NAMALWA (cell line): ENCODE measurements around the gene NR6A1.
A peak's percentile ranks its signal among the peaks of the same experiment; 100 is the strongest.

ENCODE experiments used
- DNase-seq: peaks from one replicate; pipeline ENCODE4 v3.0.0-alpha.2; 2015; ENCODE audit warnings: low spot score

NR6A1 gene

DNA sequence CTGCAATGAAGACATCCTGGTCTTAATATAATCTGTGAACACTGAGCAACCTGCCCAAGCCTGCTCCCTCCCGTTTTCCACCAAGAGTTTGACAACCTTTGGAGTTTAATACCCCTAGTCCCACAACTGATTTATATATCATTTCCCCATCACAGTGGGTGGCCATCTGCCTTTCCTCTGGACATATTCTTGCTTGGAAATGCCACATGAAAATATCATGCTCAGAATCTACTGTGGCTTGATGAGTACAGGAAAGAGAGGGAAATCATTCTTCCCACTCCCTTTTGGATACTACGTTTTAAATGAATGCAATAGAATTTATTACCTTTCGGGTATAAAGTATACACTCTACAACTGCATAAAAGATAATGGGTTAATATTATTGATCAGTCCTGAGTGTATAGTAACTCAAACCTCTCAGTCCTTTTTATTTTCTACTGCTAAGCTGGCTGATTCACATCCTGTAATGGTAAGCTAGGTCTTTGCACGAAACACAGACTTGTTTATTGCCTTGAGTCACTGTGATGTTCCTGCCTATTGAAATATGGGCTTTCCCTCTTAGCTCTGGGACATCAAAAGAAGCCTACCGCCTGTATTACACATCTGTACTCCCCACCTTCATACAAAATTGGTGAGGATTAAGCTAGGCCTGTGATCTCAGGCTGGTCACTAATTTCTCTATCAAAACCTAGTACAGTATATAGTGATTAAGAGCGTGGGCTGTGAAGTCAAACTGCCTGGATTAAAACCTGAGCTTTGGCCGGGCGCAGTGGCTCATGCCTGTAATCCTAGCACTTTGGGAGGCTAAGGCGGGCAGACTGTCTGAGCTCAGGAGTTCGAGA is 196.4 kb downstream of the NR6A1 start:
- DNase-seq = no peak

- no peak for DNase-seq
Measured at GRCh38 chr9:124570942-124571666, 200.0 kb downstream of the NR6A1 start.

- DNase-seq = no peak
Measured at GRCh38 chr9:124569942-124570341, 201.2 kb downstream of the NR6A1 start.

DNA sequence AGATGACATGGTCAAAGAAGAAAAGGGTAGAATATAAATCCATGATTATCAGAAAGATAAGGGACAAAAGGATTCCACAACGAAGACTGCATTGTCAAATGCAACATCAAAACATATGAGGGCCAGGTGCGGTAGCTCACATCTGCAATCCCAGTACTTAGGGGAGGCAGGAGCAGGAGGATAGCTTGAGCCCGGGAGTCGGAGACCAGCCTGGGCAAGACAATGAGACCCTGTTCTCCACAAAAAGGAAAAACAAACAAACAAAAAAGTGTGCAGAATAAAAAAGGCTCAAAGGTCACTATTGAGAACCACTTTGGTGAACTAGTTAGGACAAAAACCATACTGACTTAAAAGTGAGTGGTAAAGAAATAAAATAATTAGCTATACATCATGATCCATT is 203.7 kb downstream of the NR6A1 start:
- no peak for DNase-seq

- no peak for DNase-seq
Measured at GRCh38 chr9:124562328-124562727, 208.8 kb downstream of the NR6A1 start.

- no peak for DNase-seq
Measured at GRCh38 chr9:124559871-124560270, 211.2 kb downstream of the NR6A1 start.

DNA sequence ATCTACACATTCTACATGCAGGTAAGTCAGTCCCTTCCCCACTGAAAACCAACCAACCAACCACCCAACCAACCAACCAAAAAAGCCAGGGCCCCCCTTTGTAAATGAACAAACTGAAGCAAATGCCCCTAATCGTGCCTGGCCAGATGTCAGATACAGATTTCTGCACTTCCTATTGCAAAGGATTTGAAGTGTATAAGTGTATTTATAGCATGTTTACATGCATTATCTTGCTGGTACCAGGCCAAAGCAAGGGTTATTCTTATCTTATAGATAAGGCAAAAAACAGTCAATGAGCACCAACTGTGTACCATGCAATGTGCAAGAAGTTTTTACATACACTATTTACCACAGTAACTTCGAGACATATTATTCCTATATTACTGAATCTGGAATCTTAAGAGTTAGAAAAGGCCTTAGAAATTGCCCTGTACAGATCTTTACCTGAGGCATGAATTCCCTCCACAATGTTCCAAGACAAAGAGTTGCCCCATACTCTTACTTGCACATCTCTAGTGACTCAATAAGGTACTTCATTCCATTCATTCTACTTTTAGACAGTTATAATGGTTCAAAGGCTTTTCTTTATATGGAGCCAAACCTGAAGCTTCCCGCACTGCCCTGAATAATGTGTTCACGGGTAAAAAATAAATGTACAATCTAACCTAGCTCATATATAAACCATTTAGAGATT is 212.2 kb downstream of the NR6A1 start:
- no peak for DNase-seq

DNA sequence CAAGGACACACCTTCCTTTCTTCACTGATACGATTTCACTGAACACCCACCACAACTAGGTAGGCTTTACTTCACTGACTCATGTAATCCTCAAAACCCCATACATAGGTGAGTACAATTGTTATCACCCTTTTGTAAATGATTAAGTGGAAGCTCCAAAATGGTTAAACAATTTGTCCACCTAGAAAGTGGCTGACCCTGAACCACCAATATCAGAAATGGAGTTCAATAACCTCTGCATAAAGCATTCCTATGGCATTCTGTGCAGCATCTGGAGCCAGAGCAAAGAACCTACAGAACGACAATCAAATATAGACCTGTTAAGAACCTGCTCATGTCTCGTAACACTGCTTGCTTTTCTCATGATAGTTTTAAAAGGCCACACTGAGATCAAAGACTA is 213.2 kb downstream of the NR6A1 start:
- DNase-seq = no peak

GRCh38 chr9:124555043-124555442 is 216.1 kb downstream of the NR6A1 start:
- DNase-seq = no peak

DNA sequence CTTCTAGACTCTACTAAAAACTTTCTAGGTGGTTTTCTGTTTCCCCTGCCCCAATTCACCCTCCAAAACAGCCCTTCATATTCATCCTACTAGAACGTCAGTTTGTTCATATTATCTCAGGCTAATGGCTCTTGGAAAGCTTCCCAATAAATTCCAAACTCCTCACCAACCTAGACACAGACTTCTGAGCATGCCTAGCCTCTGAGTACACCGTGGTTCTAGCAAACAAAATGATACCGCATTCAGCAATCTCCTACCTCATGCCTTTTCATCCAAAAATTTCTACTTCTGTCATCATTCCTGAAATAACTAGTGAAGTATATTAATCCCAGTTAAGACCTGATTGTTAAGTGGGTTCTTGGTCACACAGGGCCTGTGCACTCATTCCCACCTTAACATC is 217.4 kb downstream of the NR6A1 start:
- DNase-seq = no peak

GRCh38 chr9:124552273-124552605 is 218.9 kb downstream of the NR6A1 start:
- DNase-seq = no peak

- DNase-seq = peak; percentile 69
Measured at GRCh38 chr9:124551472-124552272, 219.4 kb downstream of the NR6A1 start.

DNA sequence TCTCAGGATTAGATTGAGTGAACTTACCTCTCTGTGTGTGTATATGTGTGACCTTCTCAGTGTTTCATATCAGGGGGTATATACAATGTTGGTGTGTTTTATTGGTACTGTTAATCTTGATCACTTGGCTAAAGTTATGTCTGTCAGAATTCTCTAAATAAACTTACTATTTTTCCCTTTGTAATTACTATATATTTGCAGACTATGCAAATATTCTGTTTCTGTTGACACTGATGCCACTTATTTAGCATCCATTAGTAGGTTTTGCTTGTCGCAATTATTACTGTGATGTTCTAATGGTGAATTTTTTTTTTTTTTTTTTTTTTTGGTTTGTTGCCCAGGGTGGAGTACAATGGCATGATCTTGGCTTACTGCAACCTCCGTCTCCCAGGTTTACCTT is 221.0 kb downstream of the NR6A1 start:
- DNase-seq = no peak

- no peak for DNase-seq
Measured at GRCh38 chr9:124549016-124549415, 222.1 kb downstream of the NR6A1 start.

DNA sequence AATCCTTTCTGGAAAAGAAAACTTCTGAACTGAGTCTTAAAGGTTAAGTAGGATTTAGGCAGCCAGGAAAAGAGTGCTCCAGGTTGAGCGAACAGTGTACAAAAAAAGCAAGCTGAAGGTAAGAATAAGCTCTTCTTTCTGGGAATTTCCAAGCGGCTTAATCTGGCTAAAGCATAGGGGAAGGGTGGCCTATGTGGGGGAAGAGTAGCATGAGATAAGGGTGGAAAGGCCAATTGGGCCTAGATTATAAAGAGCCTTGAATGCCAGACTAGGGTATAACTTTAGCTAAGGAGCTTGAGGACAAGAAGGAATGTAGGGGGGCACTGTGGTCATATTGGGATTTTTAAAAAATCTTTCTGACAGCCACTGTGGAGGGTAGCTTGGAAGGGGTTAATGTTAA is 226.6 kb downstream of the NR6A1 start:
- no peak for DNase-seq

- DNase-seq = no peak
Measured at GRCh38 chr9:124541824-124542223, 229.3 kb downstream of the NR6A1 start.

GRCh38 chr9:124537926-124538325 is 233.2 kb downstream of the NR6A1 start:
- no peak for DNase-seq

GRCh38 chr9:124535846-124536245 is 235.3 kb downstream of the NR6A1 start:
- DNase-seq = no peak

DNA sequence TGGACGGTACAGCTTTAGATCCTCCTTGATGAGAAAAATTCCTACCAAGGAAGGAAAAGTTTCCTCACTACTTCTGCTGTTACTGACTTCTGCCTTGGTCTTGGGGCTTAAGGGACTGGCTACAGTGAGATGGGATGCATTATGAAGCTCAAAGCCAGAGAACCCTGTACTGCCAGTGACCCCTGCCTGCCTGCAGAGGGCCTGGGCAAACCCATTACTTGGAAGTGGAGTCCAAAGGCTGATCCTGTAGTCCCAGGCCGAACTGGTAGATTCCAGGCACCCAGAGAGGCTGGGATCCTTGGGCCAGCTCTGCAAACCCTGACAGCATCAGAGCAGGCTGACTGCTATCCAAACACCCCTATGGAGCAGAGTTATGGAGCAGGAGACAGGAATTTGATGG is 238.2 kb downstream of the NR6A1 start:
- DNase-seq = no peak

GRCh38 chr9:124531115-124531514 is 240.0 kb downstream of the NR6A1 start:
- DNase-seq = no peak

DNA sequence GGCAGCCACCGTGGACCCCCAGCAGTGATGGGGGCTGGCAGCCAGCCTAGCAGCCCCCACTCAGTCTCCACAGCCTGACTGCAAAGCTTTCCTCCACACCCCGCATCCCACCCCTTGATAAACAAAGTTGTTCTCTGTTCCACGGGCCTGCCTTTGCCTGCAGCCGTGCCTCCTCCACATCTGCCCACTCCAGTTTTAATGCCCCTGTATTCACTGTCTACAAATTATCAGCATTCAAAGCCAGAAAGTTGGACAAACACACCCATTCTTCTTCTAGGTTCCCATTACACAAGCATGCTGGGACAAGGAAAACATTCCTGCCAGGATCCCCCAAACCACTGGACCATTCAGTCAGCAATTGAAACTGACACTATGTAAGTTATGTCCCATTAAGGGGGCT is 240.9 kb downstream of the NR6A1 start:
- DNase-seq = no peak

DNA sequence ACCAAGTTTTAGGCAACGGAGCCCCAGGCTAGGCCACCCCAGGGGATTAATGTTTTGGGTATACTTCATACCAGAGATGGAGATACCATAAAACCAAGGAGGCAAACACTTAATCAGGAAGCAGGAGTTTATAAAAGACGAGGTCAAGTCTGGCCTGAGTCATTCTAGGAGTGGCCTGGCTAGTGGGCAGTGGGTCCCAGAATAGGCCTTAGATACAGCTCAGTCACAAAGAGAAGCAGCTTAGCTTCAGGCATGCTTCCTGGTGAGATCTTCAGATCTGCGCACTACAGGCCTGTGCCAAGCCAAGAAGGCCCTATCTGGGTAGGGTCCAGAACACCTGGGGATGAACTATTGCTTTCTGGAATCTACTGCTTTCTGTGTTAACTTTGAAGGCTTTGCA is 243.3 kb downstream of the NR6A1 start:
- no peak for DNase-seq
